Measurements from ENCODE around the gene TBATA.

TBATA gene

DNA sequence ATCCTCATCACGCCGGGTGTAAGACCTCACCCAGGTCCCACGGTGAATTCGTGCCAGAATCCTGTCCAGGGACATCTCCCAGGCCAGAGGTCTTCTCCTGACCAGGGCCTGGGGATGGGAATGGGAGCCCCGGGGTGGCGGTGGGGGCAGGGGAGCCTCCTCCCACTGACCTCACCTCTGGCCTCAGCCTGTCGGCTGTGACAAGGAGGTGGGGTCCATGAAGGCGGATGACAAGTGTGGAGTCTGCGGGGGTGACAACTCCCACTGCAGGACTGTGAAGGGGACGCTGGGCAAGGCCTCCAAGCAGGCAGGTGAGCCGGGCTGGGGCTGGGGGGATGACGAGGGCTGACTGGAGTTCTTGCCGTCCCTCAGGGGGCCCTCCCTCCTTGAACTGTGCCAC, 41.3 kb downstream of the TBATA start:
- DNase-seq (ENCODE audit: low spot score) = no peak

DNA sequence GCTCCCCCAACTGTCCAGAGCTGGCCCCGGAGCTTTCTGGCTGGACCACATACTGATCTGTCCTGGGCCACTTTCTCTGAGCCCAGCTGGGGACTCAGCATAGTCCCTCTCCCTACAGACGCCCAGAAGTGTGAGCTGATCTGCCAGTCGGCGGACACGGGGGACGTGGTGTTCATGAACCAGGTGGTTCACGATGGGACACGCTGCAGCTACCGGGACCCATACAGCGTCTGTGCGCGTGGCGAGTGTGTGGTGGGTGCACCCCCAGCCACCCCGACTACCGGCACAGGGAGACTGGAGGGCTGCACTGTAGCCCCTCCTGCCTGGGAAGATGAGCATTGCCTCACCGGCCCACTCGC, 41.8 kb downstream of the TBATA start:
- no peak for DNase-seq (ENCODE audit: low spot score)

DNA sequence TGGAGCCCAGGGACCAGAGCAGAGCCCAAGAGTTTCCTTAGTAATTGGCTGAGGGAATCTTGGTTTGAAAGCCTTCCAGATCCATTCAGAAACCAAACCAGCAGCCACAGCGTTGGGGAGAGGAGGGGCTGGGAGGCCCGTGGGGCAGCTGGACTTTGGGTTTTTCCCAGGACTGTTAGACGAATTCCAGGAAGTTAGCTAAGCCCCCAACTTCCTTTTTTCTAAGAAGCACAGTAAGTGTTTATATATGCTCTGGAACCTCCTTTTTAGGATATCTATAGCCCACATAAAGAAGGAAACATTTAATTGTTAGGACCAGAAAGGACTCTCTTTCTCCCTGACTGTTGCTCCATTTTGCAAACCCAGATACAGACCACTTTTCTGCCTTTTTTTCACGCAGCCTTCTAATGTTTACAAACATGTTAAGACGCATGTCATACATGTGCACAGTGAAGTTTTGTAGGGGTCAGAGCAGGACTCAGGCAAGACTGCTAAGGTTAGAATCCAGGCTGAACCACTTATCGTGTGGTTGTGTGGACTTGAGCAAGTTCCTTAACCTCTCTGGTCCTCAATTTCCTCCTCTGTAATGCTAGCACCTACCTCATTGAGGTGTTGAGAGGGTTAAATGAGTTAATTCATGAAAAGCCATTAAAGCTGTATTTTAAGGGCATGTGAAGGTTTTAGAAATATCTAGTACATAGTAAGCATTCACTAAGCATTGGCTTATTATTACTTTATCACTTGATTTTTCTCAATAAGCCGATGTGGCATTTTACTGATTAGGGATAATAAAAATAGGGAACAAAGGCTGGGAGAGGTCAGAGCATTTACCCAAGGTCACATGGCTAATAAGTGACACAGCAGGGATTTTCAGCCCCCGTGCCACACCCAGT, 42.4 kb downstream of the TBATA start:
- DNase-seq (ENCODE audit: low spot score) = no peak

DNA sequence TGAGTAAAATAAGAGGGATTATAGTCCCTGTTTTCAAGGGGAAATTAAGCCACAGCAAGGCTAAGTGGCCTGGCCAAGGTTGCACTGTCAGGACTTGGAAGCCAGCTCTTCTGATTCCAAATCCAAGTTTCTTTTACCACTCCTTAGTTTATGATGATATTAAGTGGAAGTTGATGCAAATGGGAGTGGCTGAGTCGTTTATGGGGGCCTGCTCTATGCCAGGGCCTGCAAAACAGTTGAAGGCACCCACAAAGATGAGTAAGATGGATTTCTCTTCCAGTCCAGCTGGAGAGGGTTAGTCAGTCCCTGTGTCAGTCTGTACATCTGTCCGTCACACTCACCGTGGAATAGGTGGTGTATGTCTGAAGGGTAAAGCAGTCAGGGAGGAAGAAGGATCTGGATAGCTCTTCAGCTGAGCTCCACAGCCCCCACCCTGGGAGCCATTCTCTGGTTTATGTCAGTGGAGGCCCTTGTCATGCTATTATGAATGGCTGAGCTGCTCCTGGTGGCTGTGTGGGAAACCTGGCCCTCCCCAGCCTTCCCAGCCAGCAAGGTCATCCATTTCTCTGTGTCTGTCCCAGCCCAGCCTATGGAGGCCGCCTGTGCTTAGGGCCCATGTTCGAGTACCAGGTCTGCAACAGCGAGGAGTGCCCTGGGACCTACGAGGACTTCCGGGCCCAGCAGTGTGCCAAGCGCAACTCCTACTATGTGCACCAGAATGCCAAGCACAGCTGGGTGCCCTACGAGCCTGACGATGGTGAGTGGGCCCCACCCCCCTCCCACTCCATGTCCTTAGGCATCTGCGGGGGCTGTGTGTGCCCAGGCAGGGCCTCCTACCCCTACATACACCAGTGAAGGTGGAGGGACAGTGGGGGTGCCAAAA, 44.5 kb downstream of the TBATA start:
- no peak for DNase-seq (ENCODE audit: low spot score)

DNA sequence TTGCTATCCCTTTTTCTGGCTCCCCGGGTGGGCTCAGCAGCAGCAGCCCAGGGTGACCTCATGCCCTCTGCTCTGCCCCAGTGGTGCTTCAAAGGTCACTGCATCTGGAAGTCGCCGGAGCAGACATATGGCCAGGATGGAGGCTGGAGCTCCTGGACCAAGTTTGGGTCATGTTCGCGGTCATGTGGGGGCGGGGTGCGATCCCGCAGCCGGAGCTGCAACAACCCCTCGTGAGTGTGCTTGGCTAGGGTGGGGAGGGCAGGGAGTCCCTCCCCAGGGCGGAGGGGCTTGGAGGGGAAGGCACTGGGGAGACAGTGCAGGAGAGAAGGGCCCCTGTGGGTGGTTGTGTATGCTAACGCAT, 46.4 kb downstream of the TBATA start:
- DNase-seq (ENCODE audit: low spot score) = no peak

DNA sequence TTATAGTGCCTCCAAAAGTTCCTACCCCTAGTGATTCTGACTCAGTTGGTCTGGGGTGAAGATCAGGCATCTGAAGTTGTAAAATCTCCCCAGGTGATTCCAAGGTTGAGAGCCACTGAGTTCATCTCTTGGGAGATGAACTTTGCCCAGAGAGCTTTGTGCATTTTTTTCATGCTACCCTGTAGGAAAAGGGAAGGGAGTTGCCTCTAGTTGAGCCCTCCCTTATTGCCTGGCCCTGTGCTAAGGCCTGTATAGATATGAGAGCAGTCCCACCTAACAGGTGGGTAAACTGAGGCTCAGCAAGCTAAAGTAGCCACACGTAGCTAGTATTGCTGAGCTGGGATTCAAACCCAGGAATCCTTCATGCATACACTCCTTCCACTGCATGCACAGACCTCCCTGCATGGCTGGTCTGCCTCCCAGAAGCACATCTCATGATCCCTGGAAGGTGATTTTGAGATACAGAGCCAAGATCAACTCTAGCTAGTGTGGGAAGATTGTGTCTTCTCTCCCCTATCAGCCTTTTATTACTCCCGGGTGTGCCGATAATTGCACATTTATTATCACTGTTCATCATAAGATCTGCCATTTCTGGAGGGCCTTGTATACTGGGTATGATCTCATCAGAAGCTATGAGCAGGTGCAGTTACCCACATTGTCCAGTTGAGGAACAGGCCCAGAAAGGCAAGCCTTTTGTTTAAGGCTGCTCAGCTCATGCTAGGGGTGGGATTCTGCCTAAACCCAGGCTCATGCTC, 47.0 kb downstream of the TBATA start:
- no peak for DNase-seq (ENCODE audit: low spot score)

DNA sequence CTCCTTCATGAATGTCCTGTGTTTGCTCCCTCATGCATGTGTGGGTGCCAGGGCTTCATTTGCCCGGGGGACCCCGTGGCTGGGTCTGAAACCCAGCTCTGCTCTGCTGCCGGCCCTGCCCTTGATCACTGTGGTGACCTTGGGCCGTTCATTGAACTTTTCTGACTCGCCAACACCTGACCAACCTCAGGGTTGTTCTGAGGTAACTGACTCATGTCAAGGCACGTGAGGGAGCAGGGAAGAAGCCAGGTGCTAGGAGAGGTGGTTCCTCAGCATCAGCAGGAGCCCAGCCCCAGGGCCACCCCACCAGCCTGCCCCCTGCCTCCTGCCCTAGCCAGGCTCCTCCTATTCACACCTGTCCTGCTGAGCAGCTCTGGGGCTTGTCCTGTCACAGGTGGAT, 47.9 kb downstream of the TBATA start:
- DNase-seq (ENCODE audit: low spot score) = no peak

DNA sequence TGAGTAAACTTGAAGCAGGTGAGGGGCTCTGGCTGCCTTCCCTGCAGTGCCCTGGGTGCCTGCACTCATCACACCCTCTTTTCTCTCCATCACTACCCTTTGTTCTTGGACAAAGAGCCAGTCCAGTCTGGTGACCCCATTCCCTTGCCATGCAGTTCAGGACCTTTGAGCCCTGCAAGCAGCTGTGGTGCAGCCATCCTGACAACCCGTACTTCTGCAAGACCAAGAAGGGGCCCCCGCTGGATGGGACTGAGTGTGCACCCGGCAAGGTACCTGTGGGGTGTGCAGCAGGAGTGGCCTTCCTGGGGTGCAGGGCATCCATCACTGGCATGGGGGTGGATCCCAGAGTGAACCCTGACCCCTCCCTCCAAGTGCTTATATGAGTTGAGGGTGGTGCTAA, 48.7 kb downstream of the TBATA start:
- DNase-seq (ENCODE audit: low spot score) = no peak

DNA sequence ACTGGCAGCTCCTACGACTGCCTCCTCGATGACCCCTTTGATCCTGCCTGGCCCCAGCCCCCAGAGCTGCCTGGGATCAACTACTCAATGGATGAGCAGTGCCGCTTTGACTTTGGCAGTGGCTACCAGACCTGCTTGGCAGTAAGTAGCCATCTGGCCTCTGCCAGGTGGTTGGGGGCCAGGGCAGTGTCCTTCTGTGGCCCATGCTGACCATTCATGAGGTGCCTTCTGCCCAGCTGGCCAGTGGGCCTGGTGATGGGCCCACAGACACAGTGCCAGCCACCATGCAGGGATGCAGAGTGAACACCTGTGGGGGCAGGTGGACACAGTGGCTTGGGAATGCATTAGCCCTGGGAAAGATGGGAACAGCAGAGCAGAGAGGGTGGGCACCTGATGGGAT, 50.0 kb downstream of the TBATA start:
- no peak for DNase-seq (ENCODE audit: low spot score)

DNA sequence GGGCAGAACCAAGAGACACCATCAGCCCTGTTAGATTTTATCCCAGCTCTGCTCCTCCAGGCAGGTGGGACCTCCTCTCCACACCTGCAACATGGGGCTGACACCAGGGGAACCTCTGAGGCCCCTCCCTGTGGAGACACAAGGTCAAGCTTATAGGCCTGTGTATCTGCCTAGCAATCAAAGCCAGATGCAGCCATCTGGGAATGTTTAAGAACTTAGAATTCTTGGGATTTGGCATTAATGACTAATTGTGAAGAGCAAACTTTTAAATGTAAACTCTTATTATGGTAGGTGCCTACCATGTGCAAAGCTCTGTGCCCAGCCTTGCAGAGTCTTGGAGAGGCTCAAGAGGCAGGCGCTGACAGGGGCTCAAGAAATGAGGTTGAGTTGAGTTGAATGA, 52.1 kb downstream of the TBATA start:
- no peak for DNase-seq (ENCODE audit: low spot score)

DNA sequence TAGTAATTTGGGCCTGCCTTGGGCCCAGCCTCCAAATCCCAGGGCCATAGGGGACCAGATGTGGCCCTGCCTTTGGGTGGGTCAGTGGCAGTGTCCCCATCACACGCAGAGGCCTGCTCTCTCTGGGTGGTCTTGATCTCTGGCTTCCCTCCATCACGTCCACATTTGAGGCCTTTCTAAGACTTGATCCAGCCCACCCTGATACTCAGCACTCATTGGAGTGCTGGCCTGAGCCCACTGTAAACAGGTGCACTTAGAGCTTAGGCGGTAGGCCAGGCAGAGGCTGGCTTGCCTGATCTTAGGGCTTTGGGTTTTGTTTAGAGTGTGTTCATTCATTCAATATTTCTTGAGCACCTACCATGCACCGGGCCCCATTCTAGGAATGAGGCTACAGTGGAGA, 52.6 kb downstream of the TBATA start:
- DNase-seq (ENCODE audit: low spot score) = no peak

DNA sequence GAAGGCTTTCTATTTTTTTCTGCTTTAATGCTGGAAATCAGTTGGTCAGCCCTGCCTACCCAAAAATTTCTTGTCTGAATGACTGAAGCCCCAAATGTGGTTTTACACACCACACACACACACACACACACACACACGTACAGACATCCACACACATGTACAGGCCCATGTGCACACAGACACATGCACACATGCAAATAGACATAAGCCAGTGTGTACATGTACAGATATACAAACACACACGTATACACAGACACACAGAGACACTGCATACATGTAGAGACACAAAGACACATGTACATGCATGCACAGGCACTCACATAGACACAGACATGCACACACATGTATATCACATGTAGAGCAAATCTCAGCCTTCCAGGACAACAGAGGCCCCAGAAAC, 54.2 kb downstream of the TBATA start:
- DNase-seq (ENCODE audit: low spot score) = no peak

DNA sequence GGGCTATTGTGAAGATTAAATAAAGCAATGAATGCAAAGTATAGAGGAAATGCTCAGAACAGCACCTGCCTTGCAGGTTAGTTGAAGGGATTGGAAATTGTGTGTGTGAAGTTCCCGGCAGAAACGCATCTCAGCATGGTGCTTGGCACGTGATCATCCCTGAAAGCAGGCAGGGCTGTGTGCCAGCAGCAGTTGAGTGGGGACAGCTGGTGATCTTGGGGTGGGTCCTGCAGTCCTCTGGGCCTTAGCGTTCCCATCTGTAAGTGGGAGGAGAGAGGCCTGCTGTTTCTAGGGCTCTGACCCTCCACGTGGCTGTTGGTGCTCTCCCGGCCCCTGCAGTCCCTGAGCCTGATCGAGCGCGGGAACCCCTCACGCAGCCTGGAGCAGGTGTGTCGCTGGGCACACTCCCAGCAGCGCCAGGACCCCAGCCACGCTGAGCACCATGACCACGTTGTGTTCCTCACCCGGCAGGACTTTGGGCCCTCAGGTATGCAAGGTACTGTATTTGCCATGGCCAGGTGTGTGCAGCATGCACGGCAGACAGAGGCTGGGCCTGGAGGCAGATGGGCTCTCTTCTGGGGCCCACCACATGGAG, 55.3 kb downstream of the TBATA start:
- no peak for DNase-seq (ENCODE audit: low spot score)

DNA sequence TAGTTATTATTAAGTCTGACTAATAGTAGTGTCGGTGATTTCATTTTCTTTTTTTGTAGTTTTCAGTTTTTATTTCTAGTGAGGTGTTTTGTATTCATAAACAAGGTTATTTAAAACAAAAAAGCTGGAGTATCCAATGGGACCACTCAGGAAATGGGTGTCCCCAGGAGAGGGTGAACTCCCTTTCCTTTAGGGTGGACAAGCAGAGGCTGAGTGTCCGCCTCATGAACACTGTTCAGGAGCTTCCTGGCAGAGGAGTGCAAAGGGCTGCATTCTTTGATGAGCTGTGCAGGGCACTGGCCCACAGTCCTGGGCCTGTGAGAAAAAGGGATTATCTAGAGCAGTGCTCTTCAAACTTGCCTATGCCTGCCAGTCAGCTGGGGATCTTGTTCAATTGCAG, 56.8 kb downstream of the TBATA start:
- DNase-seq (ENCODE audit: low spot score) = no peak

DNA sequence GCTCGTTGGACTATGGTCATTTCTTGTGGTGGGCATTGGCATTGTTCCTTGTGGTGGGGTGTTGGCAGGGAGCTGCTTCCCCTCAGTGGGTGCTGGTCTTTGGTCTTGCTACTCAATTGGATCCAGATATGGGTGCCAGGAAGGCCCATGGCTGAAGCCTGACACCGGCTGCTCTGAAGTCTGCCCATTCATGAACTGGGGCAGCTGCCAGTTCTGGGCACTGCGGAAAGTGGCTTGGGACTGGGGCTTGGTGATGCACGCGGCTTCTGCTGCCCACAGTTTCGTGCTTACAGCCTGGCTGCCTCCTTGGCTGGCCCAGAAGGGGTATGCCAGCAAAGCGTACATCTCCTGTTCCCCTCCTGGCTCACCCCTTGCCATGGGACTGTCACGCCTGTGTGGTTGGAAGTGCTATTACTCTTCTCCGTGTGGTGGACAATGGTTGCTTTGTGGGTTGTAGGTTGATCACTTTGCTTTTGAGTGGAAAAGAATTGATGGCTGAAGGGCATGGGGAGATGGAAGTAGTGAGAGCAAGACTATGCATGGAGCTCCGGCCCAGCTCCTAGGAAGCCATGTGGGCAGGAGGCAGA, 58.2 kb downstream of the TBATA start:
- DNase-seq (ENCODE audit: low spot score) = no peak

DNA sequence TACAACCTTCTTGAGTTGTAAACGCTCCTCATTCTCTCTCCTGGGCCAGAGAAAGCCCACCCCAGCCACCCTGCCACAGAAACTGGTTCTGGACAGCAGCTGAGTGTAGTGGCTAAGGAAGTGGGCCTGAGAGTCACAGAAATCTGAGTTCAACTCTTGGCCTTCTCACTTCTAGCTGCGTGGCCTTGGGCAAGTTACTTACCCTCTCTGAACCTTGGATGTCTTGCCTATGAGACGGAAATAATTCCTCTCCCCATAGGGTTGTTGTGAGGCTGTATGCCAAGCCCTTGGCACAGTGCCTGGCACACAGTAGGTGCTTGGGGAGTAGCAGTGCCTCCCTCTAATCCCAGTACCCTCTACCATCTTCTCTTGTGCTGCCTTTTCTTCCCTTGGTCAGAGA, 61.4 kb downstream of the TBATA start:
- no peak for DNase-seq (ENCODE audit: low spot score)

DNA sequence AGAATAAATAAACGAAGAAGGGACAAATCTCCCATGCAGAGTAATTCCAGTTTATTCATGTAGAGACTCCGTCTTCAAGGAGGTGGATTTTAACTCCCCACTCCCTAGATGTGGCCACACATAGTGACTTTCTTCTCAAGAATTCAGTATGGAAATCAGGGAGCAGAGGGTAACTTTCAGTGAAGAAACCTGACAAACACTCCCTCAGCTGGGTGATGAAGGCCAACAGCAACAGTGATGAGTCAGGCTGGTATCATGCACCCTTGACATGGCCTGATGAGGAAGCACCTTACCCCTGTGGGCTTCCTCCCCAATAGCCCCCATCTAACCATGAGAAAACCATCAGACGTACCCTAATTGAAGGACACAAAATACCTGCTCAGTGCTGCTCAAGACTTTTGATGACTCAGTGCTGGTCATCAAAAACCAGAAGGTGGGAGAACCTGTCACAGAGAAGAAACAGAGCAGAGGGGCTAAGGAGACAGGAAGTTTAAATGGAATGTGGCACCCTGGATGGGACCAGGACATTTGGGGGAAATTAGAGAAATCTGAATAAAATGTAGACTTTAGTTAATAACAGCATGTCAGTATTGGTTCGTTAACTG, 62.3 kb downstream of the TBATA start:
- DNase-seq (ENCODE audit: low spot score) = peak; percentile 41

All from LoVo (cell line).